ENCODE results near the gene CPNE2.
A peak's percentile ranks its signal among the peaks of the same experiment; 100 is the strongest.

The CPNE2 gene

GRCh38 chr16:57083485-57084126 is 8.8 kb upstream of the CPNE2 start:
- no peak for TF ChIP-seq CTCF (conservative IDR thresholded peaks at IDR 0.05)
- H3K27ac ChIP-seq: no peak overlapping the region

- TF ChIP-seq CTCF (conservative IDR thresholded peaks at IDR 0.05): peak; percentile 89
- no peak overlapping the region for H3K27ac ChIP-seq
Measured at GRCh38 chr16:57084257-57084770, 8.1 kb upstream of the CPNE2 start.

- H3K27ac ChIP-seq: no peak overlapping the region
- no peak for TF ChIP-seq CTCF (conservative IDR thresholded peaks at IDR 0.05)
Measured at GRCh38 chr16:57084996-57085395, 7.4 kb upstream of the CPNE2 start.

- H3K27ac ChIP-seq: no peak overlapping the region
Measured at GRCh38 chr16:57087003-57087402, 5.4 kb upstream of the CPNE2 start.

GRCh38 chr16:57089406-57089805 is 3.0 kb upstream of the CPNE2 start:
- TF ChIP-seq CTCF (conservative IDR thresholded peaks at IDR 0.05): no peak
- H3K27ac ChIP-seq: no peak overlapping the region

More at GRCh38 chr16:57087003-57087402, 5.4 kb upstream of the CPNE2 start:
- TF ChIP-seq CTCF (conservative IDR thresholded peaks at IDR 0.05): no peak

- H3K27ac ChIP-seq: peak overlapping the region; percentile 69; the same call in 1 of the 2 replicates
Measured at GRCh38 chr16:57091200-57091974, 996 bp upstream of the CPNE2 start.

More at GRCh38 chr16:57091200-57091974, 996 bp upstream of the CPNE2 start:
- no peak for TF ChIP-seq CTCF (conservative IDR thresholded peaks at IDR 0.05)

All from VCaP (cell line).